Measurements from ENCODE around the gene SCAF4.
A peak's percentile ranks its signal among the peaks of the same experiment; 100 is the strongest.

DNA sequence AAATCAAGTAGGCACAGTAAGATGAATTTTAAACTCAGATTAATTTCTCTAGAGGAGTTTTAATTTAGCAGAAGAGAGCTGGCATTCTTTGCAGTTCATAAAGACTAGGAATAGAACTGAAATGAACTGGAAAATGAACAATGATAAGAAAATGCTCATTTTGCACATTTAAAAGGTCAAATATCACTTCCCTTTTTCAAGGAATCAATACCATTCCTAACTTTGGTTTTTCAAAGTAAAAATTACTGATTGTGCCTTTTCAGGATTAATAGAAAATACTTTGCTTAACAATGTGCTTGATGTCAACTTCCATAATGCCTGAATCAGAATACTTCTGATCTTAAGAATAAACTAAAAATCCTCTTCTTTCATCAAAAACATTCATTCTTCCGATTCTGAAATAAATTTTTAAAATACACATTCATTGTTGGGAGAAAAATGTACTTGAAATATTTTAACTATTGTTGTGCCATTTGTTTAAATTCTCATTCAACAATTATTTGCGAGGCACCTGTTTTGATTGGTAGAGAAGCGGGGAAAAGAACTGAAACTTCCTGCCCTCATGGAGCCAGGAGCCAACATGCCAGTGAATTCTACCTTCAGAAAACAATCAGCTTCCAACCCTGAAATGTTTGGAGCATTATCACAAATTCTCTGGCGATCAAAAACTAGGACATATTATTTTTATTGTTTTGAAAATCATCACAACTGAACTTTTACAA, 2.1 kb downstream of the SCAF4 start:
- TF ChIP-seq, protein P1, sequence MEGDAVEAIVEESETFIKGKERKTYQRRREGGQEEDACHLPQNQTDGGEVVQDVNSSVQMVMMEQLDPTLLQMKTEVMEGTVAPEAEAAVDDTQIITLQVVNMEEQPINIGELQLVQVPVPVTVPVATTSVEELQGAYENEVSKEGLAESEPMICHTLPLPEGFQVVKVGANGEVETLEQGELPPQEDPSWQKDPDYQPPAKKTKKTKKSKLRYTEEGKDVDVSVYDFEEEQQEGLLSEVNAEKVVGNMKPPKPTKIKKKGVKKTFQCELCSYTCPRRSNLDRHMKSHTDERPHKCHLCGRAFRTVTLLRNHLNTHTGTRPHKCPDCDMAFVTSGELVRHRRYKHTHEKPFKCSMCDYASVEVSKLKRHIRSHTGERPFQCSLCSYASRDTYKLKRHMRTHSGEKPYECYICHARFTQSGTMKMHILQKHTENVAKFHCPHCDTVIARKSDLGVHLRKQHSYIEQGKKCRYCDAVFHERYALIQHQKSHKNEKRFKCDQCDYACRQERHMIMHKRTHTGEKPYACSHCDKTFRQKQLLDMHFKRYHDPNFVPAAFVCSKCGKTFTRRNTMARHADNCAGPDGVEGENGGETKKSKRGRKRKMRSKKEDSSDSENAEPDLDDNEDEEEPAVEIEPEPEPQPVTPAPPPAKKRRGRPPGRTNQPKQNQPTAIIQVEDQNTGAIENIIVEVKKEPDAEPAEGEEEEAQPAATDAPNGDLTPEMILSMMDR (IDR thresholded peaks at IDR 0.05; ENCODE audit: low read depth, low read length, missing input control), result no peak
- TF ChIP-seq YY1 (IDR thresholded peaks at IDR 0.05) (peak; percentile 5), HNF4G (IDR thresholded peaks at IDR 0.05) (no peak), TAF1 (conservative IDR thresholded peaks at IDR 0.05) (no peak), SP1 (IDR thresholded peaks at IDR 0.05) (no peak), EGR1 (IDR thresholded peaks at IDR 0.05; ENCODE audit: low read depth in 2 of 2) (no peak), HNF4A (conservative IDR thresholded peaks at IDR 0.05) (no peak)
- TF ChIP-seq, protein P2, sequence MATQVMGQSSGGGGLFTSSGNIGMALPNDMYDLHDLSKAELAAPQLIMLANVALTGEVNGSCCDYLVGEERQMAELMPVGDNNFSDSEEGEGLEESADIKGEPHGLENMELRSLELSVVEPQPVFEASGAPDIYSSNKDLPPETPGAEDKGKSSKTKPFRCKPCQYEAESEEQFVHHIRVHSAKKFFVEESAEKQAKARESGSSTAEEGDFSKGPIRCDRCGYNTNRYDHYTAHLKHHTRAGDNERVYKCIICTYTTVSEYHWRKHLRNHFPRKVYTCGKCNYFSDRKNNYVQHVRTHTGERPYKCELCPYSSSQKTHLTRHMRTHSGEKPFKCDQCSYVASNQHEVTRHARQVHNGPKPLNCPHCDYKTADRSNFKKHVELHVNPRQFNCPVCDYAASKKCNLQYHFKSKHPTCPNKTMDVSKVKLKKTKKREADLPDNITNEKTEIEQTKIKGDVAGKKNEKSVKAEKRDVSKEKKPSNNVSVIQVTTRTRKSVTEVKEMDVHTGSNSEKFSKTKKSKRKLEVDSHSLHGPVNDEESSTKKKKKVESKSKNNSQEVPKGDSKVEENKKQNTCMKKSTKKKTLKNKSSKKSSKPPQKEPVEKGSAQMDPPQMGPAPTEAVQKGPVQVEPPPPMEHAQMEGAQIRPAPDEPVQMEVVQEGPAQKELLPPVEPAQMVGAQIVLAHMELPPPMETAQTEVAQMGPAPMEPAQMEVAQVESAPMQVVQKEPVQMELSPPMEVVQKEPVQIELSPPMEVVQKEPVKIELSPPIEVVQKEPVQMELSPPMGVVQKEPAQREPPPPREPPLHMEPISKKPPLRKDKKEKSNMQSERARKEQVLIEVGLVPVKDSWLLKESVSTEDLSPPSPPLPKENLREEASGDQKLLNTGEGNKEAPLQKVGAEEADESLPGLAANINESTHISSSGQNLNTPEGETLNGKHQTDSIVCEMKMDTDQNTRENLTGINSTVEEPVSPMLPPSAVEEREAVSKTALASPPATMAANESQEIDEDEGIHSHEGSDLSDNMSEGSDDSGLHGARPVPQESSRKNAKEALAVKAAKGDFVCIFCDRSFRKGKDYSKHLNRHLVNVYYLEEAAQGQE (IDR thresholded peaks at IDR 0.05), result no peak
- TF ChIP-seq, protein P3, sequence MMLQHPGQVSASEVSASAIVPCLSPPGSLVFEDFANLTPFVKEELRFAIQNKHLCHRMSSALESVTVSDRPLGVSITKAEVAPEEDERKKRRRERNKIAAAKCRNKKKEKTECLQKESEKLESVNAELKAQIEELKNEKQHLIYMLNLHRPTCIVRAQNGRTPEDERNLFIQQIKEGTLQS (IDR thresholded peaks at IDR 0.05), result no peak
- TF ChIP-seq, protein P4, sequence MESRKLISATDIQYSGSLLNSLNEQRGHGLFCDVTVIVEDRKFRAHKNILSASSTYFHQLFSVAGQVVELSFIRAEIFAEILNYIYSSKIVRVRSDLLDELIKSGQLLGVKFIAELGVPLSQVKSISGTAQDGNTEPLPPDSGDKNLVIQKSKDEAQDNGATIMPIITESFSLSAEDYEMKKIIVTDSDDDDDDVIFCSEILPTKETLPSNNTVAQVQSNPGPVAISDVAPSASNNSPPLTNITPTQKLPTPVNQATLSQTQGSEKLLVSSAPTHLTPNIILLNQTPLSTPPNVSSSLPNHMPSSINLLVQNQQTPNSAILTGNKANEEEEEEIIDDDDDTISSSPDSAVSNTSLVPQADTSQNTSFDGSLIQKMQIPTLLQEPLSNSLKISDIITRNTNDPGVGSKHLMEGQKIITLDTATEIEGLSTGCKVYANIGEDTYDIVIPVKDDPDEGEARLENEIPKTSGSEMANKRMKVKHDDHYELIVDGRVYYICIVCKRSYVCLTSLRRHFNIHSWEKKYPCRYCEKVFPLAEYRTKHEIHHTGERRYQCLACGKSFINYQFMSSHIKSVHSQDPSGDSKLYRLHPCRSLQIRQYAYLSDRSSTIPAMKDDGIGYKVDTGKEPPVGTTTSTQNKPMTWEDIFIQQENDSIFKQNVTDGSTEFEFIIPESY (IDR thresholded peaks at IDR 0.05), result no peak
